ENCODE data around the gene KIF17.
A peak's percentile ranks its signal among the peaks of the same experiment; 100 is the strongest.

The KIF17 gene

GRCh38 chr1:20726932-20727745, 9.3 kb upstream of the KIF17 start:
- Histone ChIP-seq H3K9me3 (no peaks in the 10 kb centered on the region), H3K36me3 (no peaks in the 10 kb centered on the region), H3K4me1 (peaks cover 0 to 23% (median 9%) of the 10 kb centered on the region in 4 donors), H3K4me3 (no peak overlapping the region), H3K27me3 (peaks cover 0 to 48% of the 10 kb centered on the region in 2 donors), H3K27ac (no peak overlapping the region)
- intact Hi-C loops (cut with DNase I; ENCODE audit: low total_unique reads) = loop anchor here (5.0 kb wide), 1 partner anchor 60 kb away; the partner anchor contains the start of gene HP1BP3
- TF ChIP-seq, protein P1, sequence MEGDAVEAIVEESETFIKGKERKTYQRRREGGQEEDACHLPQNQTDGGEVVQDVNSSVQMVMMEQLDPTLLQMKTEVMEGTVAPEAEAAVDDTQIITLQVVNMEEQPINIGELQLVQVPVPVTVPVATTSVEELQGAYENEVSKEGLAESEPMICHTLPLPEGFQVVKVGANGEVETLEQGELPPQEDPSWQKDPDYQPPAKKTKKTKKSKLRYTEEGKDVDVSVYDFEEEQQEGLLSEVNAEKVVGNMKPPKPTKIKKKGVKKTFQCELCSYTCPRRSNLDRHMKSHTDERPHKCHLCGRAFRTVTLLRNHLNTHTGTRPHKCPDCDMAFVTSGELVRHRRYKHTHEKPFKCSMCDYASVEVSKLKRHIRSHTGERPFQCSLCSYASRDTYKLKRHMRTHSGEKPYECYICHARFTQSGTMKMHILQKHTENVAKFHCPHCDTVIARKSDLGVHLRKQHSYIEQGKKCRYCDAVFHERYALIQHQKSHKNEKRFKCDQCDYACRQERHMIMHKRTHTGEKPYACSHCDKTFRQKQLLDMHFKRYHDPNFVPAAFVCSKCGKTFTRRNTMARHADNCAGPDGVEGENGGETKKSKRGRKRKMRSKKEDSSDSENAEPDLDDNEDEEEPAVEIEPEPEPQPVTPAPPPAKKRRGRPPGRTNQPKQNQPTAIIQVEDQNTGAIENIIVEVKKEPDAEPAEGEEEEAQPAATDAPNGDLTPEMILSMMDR (IDR thresholded peaks at IDR 0.05) = no peak
- DNase-seq = no peak

GRCh38 chr1:20726118-20726911, 8.5 kb upstream of the KIF17 start:
- Histone ChIP-seq H3K4me1 (peaks cover 0 to 15% (median 2%) of the 10 kb centered on the region in 4 donors), H3K36me3 (no peaks in the 10 kb centered on the region), H3K27me3 (peaks cover 0 to 42% of the 10 kb centered on the region in 2 donors), H3K4me3 (no peak overlapping the region), H3K27ac (no peak overlapping the region), H3K9me3 (no peaks in the 10 kb centered on the region)
- TF ChIP-seq, protein P1 (IDR thresholded peaks at IDR 0.05) = no peak
- intact Hi-C loops (cut with DNase I; ENCODE audit: low total_unique reads) = loop anchor here (5.0 kb wide), 1 partner anchor 61 kb away; the partner anchor contains the start of gene HP1BP3
- DNase-seq = peak in 1 of 2 donors; percentile 60

DNA sequence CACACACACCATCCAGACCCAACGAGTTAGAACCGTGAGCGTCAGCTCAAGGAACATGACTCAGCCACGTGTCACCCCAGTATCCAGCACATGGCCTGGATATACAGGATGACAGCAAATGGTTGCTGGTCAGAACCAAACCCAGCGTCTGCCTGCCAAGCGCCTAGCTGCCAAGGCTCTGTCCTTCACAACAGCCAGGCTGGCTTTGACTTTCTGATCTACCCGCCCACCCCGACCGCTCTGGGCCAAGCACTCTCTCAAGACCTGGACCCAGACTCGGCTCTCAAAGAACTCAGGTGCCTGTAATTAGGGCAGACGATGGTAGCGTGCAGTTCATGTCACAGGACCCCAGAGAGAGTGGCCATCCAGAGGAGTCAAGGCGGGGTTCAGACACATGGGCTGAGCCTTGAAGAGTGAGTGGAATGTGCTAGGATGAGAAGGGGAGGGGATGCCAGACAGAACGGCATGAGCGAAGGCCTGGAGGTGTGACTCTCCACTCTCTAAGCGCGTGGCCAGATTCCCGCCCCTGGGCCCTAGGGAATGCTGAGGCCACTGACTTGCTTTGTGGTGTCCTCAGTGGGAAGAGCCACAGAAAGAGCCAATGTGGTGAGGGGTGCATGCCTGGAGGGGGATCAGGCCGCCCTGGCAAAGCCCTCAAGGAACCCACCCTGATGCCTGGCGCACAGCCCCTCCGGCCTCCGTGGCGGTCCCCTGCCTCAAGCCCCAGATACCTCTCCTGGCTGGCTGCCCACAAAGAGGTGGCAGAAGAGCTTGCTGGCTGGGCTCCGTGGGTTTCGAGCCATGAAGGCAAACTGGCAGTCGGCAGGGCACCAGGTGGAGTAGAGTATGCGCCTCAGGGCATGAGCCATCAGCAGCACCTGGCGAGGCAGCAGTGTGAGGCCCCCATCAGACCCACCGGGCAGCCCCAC, 7.6 kb upstream of the KIF17 start:
- H3K27me3 ChIP-seq = peaks cover 0 to 33% of the 10 kb centered on the region in 2 donors
- DNase-seq = peak in 1 of 2 donors; percentile 62
- peaks cover 0 to 8% (median 0%) of the 10 kb centered on the region in 4 donors for H3K4me1 ChIP-seq
- H3K27ac ChIP-seq = no peak overlapping the region
- TF ChIP-seq, protein P1 (IDR thresholded peaks at IDR 0.05) = no peak
- H3K4me3 ChIP-seq = no peak overlapping the region
- no peaks in the 10 kb centered on the region for H3K9me3 ChIP-seq
- H3K36me3 ChIP-seq = no peaks in the 10 kb centered on the region
- intact Hi-C loops (cut with DNase I; ENCODE audit: low total_unique reads) = loop anchor here (5.0 kb wide), 1 partner anchor 62 kb away; the partner anchor contains the start of gene HP1BP3

DNA sequence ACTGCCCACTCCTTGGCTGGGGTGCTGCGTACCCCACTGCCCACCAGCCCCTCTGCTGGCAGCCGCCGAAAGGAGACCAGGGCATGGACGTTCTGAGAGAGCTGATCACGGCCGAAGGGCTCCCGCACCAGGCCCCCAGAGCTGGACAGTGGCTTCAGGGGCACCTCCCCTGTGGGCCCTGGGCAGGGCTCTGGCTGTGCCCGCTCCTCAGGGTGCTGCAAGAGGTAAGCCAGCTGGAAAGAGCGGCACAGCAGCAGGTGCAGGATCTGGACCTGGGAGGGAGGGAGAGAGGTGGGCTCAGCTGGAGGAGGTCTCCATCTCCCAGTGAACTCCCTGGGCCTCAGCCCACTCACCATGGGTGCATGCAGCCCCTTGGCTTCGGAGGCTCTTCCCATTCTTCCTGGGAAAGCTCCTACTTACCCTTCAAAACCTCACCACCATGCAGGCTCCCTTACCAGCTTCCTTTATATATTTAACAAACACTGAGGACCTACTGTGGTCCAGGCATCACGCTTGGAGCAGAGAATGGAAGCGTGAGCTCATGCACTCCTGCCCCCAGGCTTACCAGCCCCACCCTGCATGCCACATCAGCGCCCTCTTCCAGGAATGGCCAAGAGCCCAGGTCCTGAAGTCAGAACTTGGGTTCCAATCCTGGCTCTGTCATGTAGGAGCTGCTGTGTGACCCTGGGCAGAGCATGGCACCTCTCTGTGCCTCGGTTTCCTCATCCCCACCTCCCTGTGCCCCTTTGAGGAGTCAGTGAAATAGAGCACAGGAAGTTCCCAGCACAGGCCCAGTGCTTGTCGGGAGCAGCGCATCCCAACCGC, 6.8 kb upstream of the KIF17 start:
- peak in 1 of 2 donors; percentile 11 for DNase-seq
- intact Hi-C loops (cut with DNase I; ENCODE audit: low total_unique reads) = loop anchor here (5.0 kb wide), 1 partner anchor 63 kb away; the partner anchor contains the start of gene HP1BP3
- TF ChIP-seq, protein P1 (IDR thresholded peaks at IDR 0.05) = no peak
- peaks cover 0 to 24% of the 10 kb centered on the region in 2 donors for H3K27me3 ChIP-seq
- H3K27ac ChIP-seq = no peak overlapping the region
- H3K9me3 ChIP-seq = no peaks in the 10 kb centered on the region
- H3K4me3 ChIP-seq = no peak overlapping the region
- no peaks in the 10 kb centered on the region for H3K4me1 ChIP-seq
- H3K36me3 ChIP-seq = no peaks in the 10 kb centered on the region

All from tibial artery (tissue), 4 donors.